GM18499 (cell line): ENCODE measurements around the gene TUBB8.
"Not testable (repeated sequence)": the region's sequence is repeated elsewhere in the genome, so short reads cannot be mapped to it uniquely, and the experiment has no call there.

Experiments used
- ATAC-seq: cut with Tn5 transposase; IDR thresholded peaks from one replicate; pipeline ENCODE4 v1.9.1; 2021; ENCODE audit warnings: moderate number of reproducible peaks; ENCODE audit not compliant: insufficient read depth, unreplicated experiment

The TUBB8 gene

GRCh38 chr10:49926-50325 lies 830 bp upstream of the TUBB8 start:
- not testable (repeated sequence) for ATAC-seq

- not testable (repeated sequence) for ATAC-seq
Measured at GRCh38 chr10:47864-48263, 1.2 kb downstream of the TUBB8 start.

GRCh38 chr10:13315-13635 lies 35.8 kb downstream of the TUBB8 start:
- ATAC-seq: not testable (repeated sequence)

- not testable (repeated sequence) for ATAC-seq
Measured at GRCh38 chr10:12444-13314, 36.4 kb downstream of the TUBB8 start.

- not testable (repeated sequence) for ATAC-seq
Measured at GRCh38 chr10:11260-11659, 37.8 kb downstream of the TUBB8 start.

DNA sequence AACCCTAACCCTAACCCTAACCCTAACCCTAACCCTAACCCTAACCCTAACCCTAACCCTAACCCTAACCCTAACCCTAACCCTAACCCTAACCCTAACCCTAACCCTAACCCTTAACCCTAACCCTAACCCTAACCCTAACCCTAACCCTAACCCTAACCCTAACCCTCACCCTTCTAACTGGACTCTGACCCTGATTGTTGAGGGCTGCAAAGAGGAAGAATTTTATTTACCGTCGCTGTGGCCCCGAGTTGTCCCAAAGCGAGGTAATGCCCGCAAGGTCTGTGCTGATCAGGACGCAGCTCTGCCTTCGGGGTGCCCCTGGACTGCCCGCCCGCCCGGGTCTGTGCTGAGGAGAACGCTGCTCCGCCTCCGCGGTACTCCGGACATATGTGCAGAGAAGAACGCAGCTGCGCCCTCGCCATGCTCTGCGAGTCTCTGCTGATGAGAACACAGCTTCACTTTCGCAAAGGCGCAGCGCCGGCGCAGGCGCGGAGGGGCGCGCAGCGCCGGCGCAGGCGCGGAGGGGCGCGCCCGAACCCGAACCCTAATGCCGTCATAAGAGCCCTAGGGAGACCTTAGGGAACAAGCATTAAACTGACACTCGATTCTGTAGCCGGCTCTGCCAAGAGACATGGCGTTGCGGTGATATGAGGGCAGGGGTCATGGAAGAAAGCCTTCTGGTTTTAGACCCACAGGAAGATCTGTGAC lies 38.7 kb downstream of the TUBB8 start:
- not testable (repeated sequence) for ATAC-seq
